Cardiac fibroblast (primary cell): ENCODE data around the gene NEB.
"Not testable (repeated sequence)": the region's sequence is repeated elsewhere in the genome, so short reads cannot be mapped to it uniquely, and the experiment has no call there.

Experiments
- DNase-seq, 2 donors: peaks; one replicate each; pipeline versions ENCODE4 v3.0.0 to v3.0.0-alpha.2; 2010; ENCODE audit warnings: low read depth in 2 of 2
- H3K4me3 ChIP-seq, 2 donors: replicated peaks in 1 of 2; 1 replicate in 1 of 2; 2 replicates in 1 of 2; pipeline ENCODE4 v1.5.1; 2011; ENCODE audit warnings: low read depth in 2 of 2, low read length in 2 of 2, mild to moderate bottlenecking in 2 of 2, moderate library complexity in 1 of 2
- CTCF ChIP-seq: IDR thresholded peaks from one replicate; pipeline ENCODE4 v1.5.1; 2011; ENCODE audit warnings: low read depth, mild to moderate bottlenecking, low read length, inconsistent platforms

The NEB gene

GRCh38 chr2:151753540-151753939 is 19.3 kb upstream of the NEB start:
- no peak overlapping the region for H3K4me3 ChIP-seq
- no peak for TF ChIP-seq CTCF
- no peak for DNase-seq

GRCh38 chr2:151745261-151745660 is 11.0 kb upstream of the NEB start:
- DNase-seq, H3K4me3 ChIP-seq: not testable (repeated sequence)

DNA sequence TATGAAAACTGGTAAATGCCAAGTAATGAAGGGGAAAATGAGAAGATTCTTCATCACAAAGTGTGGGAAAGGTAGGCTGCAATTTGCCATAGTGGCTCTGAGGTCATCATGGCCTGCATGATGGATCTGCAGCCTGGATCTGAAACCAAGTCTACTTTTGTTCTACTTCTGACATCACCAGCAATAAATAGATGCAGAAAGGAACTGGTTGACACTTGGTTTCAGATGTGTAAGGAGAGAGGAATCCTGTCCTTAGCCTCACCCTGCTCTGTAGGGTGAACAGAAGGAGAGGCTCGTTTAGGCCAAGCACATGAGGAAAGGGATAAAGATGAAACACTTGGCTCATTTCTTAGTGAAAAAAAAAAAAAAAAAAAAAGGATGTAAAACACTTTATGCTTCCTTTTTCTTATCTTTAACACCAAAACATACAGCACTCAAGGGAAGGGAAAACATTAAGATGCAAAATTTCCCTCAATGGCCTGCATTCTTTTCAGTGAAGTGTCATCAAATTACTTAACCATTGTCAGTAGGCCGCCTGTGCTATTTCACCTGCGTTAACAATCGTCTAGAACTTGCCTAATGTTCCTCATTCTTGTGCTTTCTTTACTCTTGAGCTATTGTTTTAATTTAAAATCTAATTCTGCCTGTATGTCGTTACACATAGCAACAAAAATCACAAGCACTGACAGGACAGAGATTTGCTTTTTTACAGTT is 3.9 kb downstream of the NEB start:
- TF ChIP-seq CTCF: no peak
- DNase-seq: peak; percentile 1 to 5
- no peak overlapping the region for H3K4me3 ChIP-seq

DNA sequence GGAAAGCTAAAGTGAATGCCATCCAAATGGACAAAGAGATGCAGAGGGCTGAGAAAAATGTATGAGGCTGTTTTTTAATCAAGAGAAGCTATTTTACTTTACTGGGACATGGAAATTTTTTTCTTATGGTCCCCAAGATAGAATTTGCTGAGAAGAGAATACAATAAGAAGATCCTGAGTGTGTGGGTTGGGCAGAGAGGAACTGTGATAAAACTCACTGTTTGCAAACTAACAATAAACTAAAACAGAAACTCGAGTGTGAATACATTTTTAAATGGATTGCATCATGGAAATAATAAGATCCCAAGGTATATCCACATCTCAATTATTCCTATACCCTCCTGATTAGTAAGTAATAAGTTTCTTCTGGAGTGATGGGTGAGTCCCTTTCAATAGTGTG is 4.4 kb downstream of the NEB start:
- H3K4me3 ChIP-seq: no peak overlapping the region
- no peak for TF ChIP-seq CTCF
- DNase-seq: no peak

DNA sequence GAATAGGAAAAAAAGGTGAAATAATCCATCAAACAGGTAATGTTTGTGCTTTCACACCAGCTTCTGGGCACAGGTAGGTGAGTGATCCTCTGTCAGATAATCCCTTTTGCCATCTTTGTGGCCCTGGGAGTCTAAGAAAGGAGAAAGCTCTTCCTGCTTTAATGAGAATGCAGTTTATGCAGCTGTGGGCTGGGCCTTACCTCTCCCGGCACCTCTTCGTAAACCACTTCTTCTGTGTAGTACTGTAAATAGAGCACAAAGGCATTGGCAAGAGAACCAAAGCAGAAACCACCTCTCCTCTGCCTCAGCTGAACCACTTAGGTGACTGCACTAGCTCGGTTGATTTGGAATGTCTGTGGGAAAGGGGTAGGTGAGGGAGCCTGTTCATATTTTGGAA is 4.9 kb downstream of the NEB start:
- H3K4me3 ChIP-seq: no peak overlapping the region
- no peak for TF ChIP-seq CTCF
- no peak for DNase-seq

GRCh38 chr2:151728804-151729414 is 5.4 kb downstream of the NEB start:
- no peak overlapping the region for H3K4me3 ChIP-seq
- DNase-seq: no peak
- TF ChIP-seq CTCF: no peak

DNA sequence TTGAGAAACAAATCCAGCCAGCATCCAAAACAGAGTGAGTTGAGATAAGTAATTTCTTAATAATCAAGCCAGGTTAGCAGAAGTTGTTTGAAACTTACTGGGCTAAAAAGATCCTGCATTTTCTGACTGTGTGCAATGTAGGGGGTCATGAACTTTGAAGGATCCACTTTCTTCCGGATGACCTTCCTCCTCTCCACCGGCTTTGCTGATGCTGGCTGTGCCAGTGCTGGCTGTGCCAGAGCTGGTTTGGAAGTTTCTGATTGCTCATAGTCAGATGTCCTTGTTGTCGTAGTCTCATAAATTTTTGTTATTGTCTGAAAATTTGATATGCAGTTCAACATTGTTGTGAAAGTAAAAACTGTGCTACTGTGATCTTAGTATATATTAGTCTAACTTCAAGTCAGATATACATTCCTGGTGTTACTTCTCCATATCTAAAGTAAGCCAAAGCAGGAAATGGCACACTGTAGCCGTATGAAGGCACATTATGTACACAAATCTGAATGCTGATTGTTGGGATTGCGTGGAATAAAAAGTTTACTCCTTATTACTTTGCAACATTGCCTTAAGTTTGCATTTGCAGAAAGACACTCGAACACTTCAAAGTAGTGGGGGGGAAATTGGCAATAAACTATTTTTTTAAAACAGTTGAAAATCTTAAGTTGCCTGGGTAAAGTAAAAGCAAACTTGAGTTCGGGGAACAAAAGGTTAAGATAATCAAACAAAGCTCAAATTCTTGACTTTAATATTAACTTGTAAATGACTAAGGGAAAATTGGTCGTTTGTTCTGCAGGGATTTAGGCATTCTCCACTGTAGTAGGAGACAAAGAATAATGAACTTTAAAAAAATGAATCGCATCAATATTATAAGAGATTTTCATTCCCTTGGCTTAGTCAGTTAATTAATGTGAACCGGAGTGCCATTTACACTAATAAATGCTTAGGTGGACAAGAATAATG is 6.4 kb downstream of the NEB start:
- DNase-seq: no peak
- no peak overlapping the region for H3K4me3 ChIP-seq
- TF ChIP-seq CTCF: no peak
